Pancreas (tissue), 10 donors: Measurements from ENCODE around the gene DCDC1. TPM values are rescaled to one million over a fixed set of nuclear protein-coding genes. Genes with fewer than 3 reads are reported as not detected.
A peak's percentile ranks its signal among the peaks of the same experiment; 100 is the strongest.

ENCODE experiments used
- ATAC-seq, 4 donors: fragments of 200-7000 bp; cut with Tn5 transposase; one replicate each; pipeline versions ENCODE4 v1.8.0 to v1.9.1; 2020; ENCODE audit warnings: mild to moderate bottlenecking in 4 of 4, moderate library complexity in 4 of 4
- DNase-seq, 6 donors: peaks; one replicate each; pipeline ENCODE4 v3.0.0-alpha.2; 2020
- FAIRE-seq: peaks from 2 replicates; lab custom pipeline; 2012; peaks lifted over from hg19 to GRCh38; lab: Jason Lieb, UNC
- H3K27ac ChIP-seq, 4 donors: fragments of 200-600 bp; sonication (generic); 1 replicate in 3 of 4; 2 replicates in 1 of 4; pipeline versions ENCODE4 v1.5.0 to v1.8.0; 2020
- H3K27me3 ChIP-seq, 4 donors: fragments of 200-600 bp; one replicate each; pipeline ENCODE4 v1.8.0; 2021
- H3K36me3 ChIP-seq, 3 donors: fragments of 200-600 bp; sonication (generic) in 1 of 3; one replicate each; pipeline versions ENCODE4 v1.5.0 to v1.8.0; 2020 to 2021
- H3K4me1 ChIP-seq, 3 donors: fragments of 200-600 bp; one replicate each; pipeline ENCODE4 v1.8.0; 2021
- H3K4me3 ChIP-seq, 4 donors: fragments of 200-600 bp; sonication (generic) in 2 of 4; one replicate each; pipeline versions ENCODE4 v1.5.0 to v1.8.0; 2020 to 2021
- H3K9me3 ChIP-seq, 4 donors: fragments of 200-600 bp; one replicate each; pipeline ENCODE4 v1.8.0; 2021
- WGBS, 2 donors: extraction: QIAGEN DNeasy Blood & Tissue Kit; methylation state at CpG; one replicate each; pipeline ENCODE4 v1.1.7; 2013; 5-methylcytosine and 5-hydroxymethylcytosine counted together
- intact Hi-C, 3 donors: fragments of 100-400 bp; cut with DNase I; formaldehyde crosslinking; loops; one replicate each; pipeline versions ENCODE4 v1.11.1 to v1.14.2; 2022
- polyA plus RNA-seq, 2 donors: library from polyadenylated mRNA; stranded (reverse); fragments of 200-250 nt; gene quantifications; one replicate each; pipeline ENCODE4 v1.2.3, GENCODE V29; 2013
- total RNA-seq, 6 donors: library from RNA; stranded (reverse); fragmentation: NEBNext Ultra II Directional in 4 of 6; extraction: Animal tissue kit (Norgen Biotek cat#: 25700) in 4 of 6; gene quantifications; one replicate each; pipeline versions ENCODE4 v1.2.1 to v1.2.4, GENCODE V29; 2021 to 2023
- TF ChIP-seq, protein P1 (sequence below), 4 donors: fragments of 200-600 bp; sonication (generic) in 3 of 4; IDR thresholded peaks; one replicate each; pipeline versions ENCODE4 v1.5.0 to v1.8.0; 2021; ENCODE audit warnings: antibody characterized with exemption in 4 of 4
- donor health status: healthy with polysubstance abuse.
- donor health status: DM: no; HTN: no; CAD: no; lungs with moderate emphysema.
- donor health status: DM: no; HTN: no; CAD: no.
- donor health status: control.
- donor health status: control.
- donor health status: Bipolar disorder and iron deficiency.
- donor health status: DM: yes; HTN: yes; CAD: no.
- donor health status: DM: no; HTN: no; CAD: no.
- donor health status: DM: no; HTN: no; CAD: no.
- donor health status: DM: yes; HTN: yes; CAD: no.

Gene DCDC1
- total and polyA plus RNA-seq, 8 donors = 0.40 to 1.2 (median 0.68) TPM

DNA sequence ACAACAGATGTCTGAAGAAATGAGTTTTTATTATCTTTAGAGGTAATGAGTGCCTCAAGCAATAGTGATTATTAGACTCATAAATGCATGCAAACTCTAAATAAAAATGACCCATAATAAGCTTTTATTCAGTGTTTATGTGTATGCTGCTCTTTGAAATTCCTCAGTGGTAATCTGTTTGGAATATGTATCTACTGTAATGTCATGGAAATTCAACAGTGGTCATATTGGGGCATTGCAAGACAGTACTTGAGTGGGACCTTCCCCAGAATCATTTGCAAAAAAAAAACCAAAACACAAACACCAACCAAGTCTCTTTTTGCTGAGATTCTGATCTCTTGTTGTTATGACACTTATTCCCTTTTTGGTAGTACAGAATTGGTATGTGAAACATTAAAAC, 35.1 kb upstream of the DCDC1 start:
- intact Hi-C loops = no loop called here
- H3K4me3 ChIP-seq = no peak overlapping the region
- TF ChIP-seq, protein P1, sequence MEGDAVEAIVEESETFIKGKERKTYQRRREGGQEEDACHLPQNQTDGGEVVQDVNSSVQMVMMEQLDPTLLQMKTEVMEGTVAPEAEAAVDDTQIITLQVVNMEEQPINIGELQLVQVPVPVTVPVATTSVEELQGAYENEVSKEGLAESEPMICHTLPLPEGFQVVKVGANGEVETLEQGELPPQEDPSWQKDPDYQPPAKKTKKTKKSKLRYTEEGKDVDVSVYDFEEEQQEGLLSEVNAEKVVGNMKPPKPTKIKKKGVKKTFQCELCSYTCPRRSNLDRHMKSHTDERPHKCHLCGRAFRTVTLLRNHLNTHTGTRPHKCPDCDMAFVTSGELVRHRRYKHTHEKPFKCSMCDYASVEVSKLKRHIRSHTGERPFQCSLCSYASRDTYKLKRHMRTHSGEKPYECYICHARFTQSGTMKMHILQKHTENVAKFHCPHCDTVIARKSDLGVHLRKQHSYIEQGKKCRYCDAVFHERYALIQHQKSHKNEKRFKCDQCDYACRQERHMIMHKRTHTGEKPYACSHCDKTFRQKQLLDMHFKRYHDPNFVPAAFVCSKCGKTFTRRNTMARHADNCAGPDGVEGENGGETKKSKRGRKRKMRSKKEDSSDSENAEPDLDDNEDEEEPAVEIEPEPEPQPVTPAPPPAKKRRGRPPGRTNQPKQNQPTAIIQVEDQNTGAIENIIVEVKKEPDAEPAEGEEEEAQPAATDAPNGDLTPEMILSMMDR (IDR thresholded peaks at IDR 0.05) = no peak
- no peaks in the 10 kb centered on the region for H3K9me3 ChIP-seq
- DNase-seq (no peak), ATAC-seq (no peak), FAIRE-seq (no peak)
- no peak overlapping the region for H3K27ac ChIP-seq
- no peaks in the 10 kb centered on the region for H3K36me3 ChIP-seq
- H3K27me3 ChIP-seq = no peaks in the 10 kb centered on the region
- no peaks in the 10 kb centered on the region for H3K4me1 ChIP-seq

DNA sequence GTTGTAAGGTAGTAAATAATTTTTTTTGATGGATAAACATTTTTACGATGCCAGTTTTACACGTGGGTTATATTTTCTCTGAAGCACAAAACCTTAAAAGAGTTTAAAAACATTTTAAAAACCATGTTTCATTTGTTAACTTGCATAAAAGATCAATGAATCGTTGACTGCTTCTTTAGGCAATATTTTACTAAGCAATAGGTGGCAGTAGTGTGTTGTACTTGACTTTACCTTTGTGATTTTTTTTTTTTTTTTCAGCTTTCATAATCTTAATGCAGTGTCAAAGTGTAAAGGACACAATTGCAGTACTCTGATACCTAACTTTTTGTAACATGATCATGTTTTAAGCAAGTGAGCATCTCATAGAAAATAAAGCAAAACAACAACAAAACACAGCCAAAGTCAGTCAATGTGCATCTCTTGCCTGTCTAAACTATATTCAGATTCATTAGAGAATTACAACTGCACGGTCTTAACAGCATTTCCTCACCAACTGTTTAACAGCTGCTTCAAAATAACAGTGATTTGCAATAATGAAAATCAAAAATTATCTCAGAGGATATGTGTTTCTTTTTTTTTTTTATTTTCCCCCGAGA, 27.8 kb upstream of the DCDC1 start:
- H3K9me3 ChIP-seq = no peaks in the 10 kb centered on the region
- H3K4me3 ChIP-seq = no peak overlapping the region
- no peaks in the 10 kb centered on the region for H3K4me1 ChIP-seq
- FAIRE-seq = peak; percentile 85
- TF ChIP-seq, protein P1 (IDR thresholded peaks at IDR 0.05) = peak in 3 of 4 donors; percentile 24 to 38 (median 37)
- H3K27me3 ChIP-seq = no peaks in the 10 kb centered on the region
- 42% methylated on average over 5 of the region's 5 CpGs for WGBS, 2 donors
- DNase-seq = no peak
- ATAC-seq = peak in 3 of 4 donors; percentile 76 to 82 (median 77)
- no peaks in the 10 kb centered on the region for H3K36me3 ChIP-seq
- intact Hi-C loops = no loop called here
- no peak overlapping the region for H3K27ac ChIP-seq

DNA sequence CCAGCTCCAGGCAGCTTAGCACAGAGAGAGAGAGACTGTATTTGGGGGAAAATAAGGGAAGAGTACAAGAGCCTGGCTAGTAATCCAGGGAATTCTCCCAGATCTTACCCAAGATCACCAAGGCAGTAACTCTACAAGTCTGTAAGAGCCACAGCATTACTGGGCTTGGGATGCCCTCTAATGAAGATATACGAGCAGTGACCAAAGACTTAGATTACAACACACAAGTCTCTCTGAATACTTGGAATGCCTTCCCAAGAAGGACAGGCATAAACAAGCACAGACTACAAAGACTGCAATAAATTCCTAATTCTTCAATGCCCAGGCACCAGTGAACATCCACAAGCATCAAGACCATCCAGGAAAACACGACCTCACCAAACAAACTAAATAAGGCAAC, 17.8 kb upstream of the DCDC1 start:
- WGBS, 2 donors = 87 to 88% methylated on average over 2 of the region's 2 CpGs
- Histone ChIP-seq H3K27ac (no peak overlapping the region), H3K27me3 (no peaks in the 10 kb centered on the region), H3K36me3 (no peaks in the 10 kb centered on the region), H3K9me3 (no peaks in the 10 kb centered on the region), H3K4me1 (no peaks in the 10 kb centered on the region), H3K4me3 (no peak overlapping the region)
- TF ChIP-seq, protein P1 (IDR thresholded peaks at IDR 0.05) = no peak
- FAIRE-seq (no peak), ATAC-seq (no peak), DNase-seq (no peak)
- intact Hi-C loops = no loop called here

DNA sequence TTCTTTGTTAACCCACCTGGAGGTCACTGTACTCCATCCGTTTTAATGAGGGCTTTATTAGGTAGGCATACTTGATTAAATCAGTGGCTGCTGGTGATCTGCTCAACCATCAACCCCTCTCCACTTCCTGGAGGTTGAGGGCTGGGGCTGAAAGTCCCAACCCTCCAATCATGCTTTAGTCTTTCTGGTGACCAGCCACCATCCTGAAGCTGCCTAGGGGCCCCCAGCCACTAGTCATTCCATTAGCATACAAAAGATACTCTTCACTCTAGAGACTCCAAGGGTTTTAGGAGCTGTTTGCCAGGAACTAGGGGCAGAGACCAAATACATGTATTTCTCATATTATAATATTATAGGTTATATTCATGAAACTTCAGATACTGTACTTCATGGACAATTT, 13.6 kb upstream of the DCDC1 start:
- Histone ChIP-seq H3K4me1 (no peaks in the 10 kb centered on the region), H3K27me3 (no peaks in the 10 kb centered on the region), H3K36me3 (no peaks in the 10 kb centered on the region), H3K4me3 (no peak overlapping the region), H3K27ac (no peak overlapping the region), H3K9me3 (no peaks in the 10 kb centered on the region)
- TF ChIP-seq, protein P1 (IDR thresholded peaks at IDR 0.05) = no peak
- no peak for DNase-seq
- 61 to 67% methylated on average over 1 of the region's 1 CpG for WGBS, 2 donors
- intact Hi-C loops = no loop called here
- ATAC-seq = no peak
- no peak for FAIRE-seq

DNA sequence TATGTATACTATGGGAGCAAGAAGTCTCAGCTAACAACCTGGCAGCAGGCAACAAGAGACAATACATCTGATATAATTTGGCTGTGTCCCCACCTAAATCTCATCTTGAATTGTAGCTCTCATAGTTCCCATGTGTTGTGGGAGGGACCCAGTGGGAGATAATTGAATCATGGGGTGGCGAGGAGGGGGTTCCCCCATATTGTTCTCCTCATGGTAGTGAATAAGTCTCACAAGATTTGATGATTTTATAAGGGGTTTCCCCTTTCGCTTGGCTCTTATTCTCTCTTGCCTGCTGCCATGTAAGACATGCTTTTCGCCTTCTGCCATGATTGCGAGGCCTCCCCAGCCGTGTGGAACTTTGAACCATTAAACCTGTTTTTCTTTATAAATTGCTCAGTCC, 6.3 kb upstream of the DCDC1 start:
- intact Hi-C loops = no loop called here
- no peak overlapping the region for H3K4me3 ChIP-seq
- no peak for FAIRE-seq
- no peak for DNase-seq
- no peak overlapping the region for H3K27ac ChIP-seq
- TF ChIP-seq, protein P1 (IDR thresholded peaks at IDR 0.05) = no peak
- no peaks in the 10 kb centered on the region for H3K9me3 ChIP-seq
- ATAC-seq = no peak
- H3K4me1 ChIP-seq = peaks cover 0 to 12% (median under 1%) of the 10 kb centered on the region in 3 donors
- no peaks in the 10 kb centered on the region for H3K27me3 ChIP-seq
- H3K36me3 ChIP-seq = no peaks in the 10 kb centered on the region
- WGBS, 2 donors = 95 to 99% methylated on average over 5 of the region's 5 CpGs
